Endometrium (tissue), 2 donors: Measurements from ENCODE around the gene CTBP2.
A peak's percentile ranks its signal among the peaks of the same experiment; 100 is the strongest.

Source experiments
- FAIRE-seq: peaks from 2 replicates; lab custom pipeline; 2012; peaks lifted over from hg19 to GRCh38; lab: Jason Lieb, UNC
- donor health status: control.
- donor health status: control.

The CTBP2 gene

DNA sequence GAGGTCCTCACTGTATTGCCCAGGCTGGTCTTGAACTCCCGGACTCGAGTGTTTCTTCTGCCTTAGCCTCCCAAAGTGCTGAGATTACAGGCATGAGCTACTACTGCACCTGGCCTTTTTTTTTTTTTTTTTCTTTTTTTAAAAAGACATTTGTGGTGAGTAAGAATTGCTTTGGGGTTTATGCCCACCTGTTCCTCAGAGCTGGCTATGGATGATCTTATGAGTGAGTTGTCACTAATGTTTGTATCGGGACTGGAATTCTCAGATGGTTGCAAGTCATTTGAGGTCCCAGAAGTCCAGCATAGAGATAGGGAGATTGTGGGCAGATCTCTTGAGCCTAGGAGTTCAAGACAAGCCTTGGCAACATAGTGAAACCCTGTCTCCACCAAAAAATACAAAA lies 183.2 kb downstream of the CTBP2 start:
- no peak for FAIRE-seq

DNA sequence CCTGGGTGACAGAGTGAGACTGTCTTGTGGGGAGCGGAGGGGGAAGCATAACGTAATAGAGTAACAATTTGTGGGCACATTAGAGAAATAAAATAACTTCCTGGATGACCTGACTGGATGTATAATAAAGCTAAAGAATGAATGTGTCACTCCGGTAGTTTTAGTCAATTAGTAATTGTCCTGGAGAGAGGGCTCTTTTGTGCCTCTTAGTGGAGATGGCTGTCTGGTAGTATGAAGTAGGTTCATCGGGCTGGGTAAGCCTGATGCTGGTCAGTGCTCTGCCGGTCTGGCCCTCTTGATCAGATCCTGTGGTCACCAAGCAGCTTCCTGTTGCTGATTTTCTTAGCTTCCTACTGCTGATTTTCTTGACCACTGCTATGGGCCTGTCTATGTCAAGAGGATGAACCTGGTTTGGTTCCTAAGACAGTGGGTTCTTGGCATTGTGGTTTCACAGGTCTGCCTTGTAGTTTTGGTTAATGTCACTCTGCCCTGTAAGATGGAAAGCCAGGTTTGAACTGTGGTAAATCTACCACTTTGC lies 184.3 kb downstream of the CTBP2 start:
- no peak for FAIRE-seq

DNA sequence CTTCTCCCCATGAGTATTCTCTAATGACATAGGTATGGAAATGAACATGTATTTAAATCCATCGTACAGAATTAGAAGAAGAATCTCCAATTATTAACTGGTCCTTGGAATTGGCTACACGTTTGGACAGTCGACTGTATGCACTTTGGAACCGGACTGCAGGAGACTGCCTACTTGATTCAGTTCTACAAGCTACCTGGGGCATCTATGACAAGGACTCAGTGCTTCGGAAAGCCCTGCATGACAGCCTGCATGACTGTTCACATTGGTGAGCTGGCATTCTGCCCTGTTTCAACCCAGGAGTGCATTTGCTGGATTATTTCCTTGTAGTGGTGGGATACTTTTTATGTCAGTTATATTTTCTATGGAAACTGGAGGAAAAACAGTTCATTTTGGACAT lies 186.2 kb downstream of the CTBP2 start:
- no peak for FAIRE-seq

DNA sequence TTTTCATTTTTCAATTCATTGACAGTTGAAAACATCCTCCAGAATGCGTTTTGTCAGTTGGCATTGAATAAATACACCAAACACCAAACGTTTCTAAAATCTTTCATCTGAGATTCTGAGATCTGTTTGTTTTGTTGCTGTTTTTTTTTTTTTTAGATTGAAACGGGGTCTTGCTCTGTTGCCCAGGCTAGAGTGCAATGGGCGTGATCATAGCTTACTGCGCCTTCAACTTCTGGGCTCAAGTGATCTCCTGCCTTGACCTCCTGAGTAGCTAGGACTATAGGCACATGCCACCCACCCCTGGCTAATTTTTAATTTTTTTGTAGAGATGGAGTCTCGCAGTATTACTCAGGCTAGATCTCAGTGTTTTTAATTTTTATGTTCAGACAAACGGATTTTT lies 187.7 kb downstream of the CTBP2 start:
- no peak for FAIRE-seq

DNA sequence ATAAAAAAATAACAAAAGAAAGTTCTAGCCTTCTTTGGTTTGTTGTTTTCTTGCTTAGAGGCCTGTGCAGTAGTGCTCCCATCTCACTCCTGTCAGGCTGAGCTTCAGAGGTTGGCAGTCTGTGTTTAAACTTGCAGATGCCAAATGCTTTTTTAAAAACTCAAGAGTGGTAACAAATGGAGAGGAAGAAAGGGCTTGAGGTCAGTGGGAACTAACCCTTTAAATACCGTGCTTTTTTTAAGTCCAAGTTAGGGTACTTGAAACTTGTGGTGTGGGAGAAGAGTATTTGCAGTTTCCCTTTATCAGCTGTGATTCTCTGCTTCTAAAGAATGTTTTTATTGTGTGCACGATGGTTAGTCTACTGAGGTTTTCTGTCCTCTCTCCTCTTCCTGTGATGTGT lies 189.1 kb downstream of the CTBP2 start:
- FAIRE-seq = no peak

DNA sequence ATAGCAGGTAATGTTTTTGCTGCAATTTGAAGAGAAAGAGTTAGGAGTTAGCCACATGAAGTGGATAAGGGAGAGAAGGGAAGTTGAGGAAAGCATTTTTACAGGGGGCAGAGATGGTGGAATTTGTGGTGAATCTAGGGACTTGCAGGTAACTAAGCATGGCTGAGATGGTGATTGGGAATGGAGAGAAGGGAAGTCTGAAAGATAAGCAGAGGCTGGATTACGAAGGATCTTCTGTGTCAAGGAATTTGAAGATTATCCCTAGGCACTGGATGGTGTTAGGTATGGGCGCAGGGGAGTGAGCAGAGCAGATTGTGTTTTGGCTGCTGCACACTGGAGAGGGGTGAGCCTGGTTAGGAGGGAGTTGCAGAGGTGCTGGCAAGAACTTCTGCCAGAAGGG lies 193.1 kb downstream of the CTBP2 start:
- FAIRE-seq = no peak

DNA sequence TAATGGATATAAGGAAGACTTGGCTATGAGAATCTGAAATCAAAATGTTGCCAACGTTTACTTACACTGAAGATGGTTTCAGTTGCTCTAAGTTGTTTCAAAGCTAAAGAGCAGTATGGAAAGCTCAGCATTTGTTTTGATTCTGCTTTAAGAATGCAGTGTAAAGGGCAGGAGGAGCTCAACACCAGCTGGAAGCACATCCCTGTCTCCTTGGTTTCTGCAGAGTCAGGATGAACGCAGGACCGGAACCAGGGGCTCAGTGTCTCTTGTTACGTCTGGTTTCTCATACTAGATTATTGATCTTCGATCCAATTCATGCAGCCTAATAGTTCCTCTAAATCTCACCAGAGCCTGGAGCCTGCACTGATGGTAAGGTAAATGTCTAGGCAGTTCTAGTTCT lies 194.4 kb downstream of the CTBP2 start:
- no peak for FAIRE-seq

DNA sequence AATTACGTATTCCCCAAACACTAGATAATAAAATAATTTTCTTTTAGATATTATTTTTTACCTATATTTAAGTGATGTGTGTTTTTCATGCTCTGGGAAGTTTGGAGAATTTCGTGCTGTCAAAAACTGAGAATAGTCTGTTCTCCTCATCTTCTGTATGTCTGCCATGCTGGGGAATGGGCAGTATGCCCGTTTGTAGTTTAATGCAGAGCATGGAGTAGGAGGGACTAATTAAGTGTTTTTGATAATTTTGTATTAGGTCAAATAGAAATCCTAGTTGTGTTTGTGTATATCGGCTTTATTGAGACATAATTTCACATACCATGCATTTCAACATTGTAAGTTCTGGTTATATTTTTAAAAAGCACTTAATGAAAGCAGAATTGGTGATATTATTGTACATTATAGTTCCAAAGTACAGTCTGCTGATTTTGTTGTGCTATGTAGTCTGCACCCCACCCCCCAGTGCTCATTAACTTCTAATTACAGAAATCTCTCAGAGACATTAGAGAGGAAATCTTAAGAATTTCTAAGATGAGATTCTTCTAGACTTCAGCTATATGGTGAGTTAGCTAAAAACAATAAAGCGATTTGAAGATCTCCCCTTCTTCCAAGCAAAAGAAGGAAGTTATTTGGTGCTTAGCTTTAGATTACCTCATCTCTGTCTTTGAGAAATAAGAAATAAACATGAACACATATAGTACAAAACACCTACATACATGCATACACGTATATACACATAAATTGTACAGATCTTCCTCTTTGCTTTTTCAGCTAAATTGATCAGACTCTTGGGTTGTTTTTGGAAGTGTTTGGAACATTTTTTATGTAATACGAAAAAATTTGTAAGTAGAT lies 196.3 kb downstream of the CTBP2 start:
- FAIRE-seq = no peak

DNA sequence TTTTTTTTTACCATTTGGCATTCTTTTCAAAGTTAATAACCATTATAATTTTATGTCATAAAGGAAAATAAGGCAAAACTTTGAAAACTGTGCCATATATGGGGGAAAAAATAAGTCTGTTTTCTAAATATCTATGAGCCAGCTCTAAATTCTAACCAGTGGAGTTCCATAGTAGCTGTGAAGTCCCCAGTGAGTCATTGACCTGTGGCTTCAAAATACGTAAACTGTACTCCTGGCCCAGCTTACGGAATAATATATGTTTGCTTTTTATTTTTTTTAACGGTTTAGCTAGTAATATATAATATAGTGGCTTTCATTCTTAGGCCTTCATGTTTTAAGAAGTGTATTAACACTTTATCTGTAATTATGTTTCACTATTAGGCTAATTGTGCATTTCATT lies 197.9 kb downstream of the CTBP2 start:
- FAIRE-seq = no peak

DNA sequence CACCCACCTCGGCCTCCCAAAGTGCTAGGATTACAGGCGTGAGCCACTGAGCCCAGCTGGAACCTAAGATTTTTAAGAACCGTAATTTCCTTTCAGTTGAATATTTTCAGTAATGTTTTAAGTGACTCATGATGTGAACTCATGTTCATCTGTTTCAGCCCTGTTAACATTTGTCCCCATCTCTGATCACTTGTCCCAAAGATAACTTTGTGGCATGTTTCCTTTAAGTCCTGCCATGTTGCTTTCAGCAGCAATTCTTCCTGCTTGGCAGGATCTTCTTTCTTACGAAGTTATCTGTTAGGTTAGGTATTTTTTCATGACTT lies 199.2 kb downstream of the CTBP2 start:
- no peak for FAIRE-seq

DNA sequence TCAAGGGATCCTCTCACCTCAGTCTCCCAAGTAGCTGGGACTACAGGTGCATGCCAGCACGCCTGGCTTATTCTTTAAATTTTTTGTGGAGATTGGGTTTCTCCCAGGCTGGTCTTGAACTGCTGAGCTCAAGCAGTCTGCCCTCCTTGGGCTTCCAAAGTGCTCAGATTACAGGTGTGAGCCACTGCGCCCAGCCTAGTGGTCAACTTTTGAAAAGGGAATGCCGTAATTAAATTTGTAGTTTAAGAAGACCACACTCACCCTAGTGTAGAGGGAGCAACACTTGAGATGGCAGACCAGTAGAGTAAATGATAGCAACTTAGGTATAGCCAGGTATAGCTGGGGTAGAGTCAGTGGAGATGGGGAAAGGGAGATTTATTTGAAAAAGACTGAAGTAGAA lies 200.8 kb downstream of the CTBP2 start:
- FAIRE-seq = no peak

DNA sequence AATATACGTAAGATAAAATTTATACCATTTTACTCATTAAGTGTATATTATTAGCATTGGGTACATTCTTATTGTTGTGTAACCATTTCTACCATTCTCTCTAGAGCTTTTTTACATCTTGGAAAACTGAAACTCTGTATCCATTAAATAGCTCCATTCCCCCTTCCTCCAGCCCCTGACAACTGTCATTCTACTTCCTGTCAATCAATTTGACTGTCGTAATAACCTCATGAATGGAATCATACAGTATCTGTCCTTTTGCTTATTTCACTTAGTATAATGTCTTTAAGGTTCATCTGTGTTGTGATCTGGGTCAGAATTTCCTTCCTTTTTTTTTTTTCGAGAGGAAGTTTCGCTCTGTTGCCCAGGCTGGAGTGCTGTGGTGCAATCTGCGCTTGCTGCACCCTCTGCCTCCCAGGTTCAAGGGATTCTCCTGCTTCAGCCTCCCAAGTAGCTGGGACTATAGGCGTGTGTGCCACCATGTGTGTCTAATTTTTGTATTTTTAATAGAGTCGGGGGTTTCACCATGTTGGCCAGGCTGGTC lies 202.9 kb downstream of the CTBP2 start:
- FAIRE-seq = no peak

DNA sequence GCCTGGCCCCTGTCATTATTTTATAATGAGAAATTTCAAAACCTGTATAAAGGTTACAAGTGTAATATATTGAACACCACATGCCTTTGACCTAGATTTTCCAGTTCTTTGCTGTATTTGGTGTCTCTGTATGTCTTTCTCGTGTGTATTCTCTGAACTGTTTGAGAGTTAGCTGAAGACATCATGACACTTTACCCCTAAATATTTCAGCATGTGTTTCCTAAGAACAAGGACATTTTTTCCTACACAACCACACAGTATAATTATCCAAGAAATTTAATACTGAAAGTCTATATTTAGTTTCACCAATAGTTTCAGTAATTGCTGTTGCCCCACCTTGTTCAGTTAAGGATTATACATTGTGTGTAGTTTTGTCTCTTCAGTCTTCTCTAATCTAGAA lies 203.6 kb downstream of the CTBP2 start:
- FAIRE-seq = no peak

DNA sequence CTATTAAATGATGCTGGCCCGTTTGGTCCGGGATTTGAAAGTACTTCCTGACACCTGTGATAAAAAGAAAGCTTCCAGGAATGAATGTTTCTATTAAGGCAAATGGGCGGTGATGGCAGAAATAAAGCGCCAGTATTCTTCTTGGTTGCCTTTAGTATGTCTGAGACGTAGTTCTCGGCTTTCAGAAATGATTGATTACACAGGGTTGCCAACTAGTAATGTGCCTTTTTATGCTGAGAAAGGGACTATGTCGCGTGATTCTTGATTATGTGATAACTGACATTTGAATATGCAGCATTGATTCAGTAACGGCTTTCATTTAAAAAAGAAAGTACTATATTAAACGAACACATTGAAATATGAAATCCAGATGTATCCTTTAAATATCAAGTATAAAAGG lies 204.5 kb downstream of the CTBP2 start:
- peak; percentile 48 for FAIRE-seq

DNA sequence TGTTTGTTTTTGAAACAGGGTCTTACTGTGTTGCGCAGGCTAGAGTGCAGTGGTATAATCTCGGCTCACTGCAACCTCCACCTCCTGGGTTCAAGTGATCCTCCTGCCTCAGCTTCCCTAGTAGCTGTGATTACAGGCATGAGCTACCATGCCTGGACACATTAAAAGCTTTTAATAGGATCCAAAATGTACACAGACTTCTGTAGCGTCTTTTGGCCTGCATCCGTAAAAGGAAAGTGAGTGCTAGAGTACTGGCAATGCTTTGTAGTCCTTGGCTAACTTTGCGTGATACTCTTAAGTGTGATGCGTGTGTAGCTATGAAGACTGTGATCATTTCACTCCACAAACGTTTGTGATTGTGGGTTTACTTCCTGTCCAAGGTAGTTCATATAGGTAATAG lies 205.1 kb downstream of the CTBP2 start:
- no peak for FAIRE-seq

DNA sequence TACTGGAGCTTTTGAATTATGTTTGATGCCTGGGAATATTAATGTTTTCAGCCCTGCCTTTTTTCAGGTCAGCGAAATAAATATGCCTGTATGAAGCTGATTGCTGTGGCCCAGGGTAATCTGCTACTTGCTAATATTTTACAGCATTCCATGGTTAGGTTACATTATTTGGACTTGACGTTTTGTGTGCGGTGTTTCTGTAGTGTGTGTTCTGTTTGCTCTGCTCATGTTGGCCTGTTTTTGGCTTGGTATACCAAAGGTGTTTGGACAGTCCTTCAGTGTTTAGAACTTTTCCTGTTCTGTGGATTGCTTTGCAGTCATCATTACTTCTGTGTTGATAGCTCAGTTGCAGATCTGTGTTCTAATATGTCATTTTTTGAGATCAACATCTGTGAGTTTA lies 206.9 kb downstream of the CTBP2 start:
- FAIRE-seq = no peak

DNA sequence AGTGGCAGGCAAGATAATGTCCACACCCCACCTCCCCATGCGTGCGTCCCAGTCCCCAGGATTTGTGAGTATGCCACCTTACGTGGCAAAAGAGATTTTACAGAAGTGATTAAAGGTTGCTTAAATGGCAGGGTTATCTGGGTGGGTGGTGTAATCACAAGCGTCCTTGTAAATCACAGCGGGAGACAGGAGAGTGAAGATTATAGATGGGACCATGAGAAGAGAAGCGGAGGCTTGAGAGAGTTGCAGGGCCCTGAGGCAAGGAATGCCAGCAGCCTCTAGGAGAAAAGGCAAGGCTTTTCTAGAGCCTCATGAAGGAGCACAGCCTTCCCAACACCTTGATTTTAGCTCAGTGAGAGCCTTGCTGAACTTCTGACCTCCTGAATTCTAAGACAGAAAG lies 208.2 kb downstream of the CTBP2 start:
- no peak for FAIRE-seq

DNA sequence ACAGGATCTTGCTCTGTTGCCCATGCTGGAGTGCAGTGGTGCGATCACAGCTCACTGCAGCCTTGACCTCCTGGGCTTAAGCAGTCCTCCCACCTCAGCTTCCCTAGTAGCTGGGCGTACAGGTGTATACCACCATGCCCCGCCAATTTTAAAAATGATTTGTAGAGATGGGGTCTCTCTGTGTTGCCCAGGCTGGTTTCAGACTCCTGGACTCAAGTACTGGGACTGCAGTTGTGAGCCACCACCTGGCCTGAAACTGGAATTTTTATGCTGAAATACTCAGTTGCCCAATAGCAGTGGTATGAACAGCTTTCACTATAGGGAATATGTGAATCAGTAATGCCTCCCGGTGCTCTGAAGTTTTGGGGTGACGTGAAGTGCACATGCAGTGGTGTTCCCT lies 210.8 kb downstream of the CTBP2 start:
- no peak for FAIRE-seq

DNA sequence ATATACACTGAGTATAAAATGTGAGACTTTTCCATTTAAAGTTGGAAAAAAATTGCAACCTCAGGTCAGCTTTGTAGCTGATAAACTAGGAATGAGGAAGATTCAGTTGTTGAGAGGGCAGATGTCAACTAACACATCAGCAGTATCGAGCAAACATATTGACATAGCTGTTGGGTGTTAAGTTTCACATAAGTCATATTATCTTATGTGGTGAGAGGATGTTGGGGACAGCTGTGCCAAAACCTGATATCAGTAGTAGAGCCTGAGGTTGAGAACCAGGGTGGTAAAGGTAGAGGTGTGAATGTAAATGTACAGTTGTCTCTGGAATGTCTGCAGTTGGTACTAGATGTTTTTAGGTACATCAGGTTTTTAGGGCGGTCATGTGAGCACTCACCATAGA lies 213.4 kb downstream of the CTBP2 start:
- FAIRE-seq = no peak

DNA sequence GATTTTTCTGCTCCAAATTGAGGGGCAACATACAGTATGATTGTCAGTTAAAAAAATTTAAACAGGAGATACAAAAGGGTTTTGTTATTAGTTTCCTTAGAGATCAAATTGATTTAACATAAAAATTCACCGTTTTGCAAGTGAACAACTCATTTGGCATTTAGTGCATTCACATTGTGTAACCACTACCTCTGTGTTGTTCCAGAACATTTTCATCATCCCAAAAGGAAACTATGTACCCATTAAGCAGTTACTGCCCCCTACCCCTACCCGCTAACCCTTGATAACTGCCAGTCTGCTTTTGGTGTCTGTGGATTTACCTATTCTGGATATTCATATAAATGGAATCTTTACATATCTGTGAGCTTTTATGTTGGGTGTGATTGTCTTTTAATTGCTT lies 215.4 kb downstream of the CTBP2 start:
- FAIRE-seq = no peak

DNA sequence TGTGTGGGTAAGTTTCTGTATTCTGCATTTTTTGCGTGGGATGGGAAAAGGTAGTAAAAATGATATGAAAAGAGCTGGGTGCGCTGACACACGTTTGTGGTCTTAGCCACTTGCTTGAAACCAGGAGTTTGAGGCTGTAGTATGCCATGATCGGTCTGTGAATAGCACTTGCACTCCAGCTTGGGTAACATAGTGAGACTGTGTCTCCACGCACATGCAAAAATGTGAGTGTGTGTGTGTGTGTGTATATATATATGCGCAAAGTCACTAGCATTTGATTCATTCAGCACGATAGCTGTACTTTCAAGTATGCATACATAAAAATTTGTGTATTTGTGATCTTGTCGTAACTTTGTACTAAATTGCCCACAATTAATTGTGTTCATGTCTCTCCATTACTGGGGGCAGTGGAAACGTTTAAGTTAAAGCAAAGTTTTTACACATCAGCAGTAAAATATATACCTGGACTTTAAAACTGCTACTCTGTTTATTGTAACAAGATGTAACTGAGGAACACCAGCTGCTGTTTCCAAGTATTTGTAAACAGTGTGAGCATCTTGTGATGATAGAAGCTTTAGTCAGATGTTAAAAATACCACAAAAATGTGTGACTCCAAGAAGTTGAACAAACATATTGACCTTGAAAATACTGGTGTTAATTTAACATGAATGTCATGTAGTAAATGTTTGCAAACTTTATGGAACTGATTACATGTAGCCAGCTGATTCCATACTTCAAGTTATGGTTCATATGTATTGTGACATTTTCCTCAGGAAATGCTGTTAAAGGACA lies 216.9 kb downstream of the CTBP2 start:
- FAIRE-seq = peak; percentile 92

DNA sequence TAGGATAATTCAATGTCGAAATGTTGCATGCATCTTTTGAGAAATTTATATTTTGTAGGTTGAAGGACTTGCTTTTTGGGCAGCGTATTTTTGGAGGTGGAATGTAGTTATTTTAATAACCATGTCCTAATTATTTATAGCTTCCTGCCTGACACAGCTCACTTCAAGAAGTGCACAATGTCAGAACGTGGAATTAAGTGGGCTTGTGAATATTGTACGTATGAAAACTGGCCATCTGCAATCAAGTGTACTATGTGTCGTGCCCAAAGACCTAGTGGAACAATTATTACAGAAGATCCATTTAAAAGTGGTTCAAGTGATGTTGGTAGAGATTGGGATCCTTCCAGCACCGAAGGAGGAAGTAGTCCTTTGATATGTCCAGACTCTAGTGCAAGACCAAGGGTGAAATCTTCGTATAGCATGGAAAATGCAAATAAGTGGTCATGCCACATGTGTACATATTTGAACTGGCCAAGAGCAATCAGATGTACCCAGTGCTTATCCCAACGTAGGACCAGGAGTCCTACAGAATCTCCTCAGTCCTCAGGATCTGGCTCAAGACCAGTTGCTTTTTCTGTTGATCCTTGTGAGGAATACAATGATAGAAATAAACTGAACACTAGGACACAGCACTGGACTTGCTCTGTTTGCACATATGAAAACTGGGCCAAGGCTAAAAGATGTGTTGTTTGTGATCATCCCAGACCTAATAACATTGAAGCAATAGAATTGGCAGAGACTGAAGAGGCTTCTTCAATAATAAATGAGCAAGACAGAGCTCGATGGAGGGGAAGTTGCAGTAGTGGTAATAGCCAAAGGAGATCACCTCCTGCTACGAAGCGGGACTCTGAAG lies 217.8 kb downstream of the CTBP2 start:
- no peak for FAIRE-seq
